SKM-1 treated with dmso at 0.1 percent for 144 hours (cell line): Measurements from ENCODE around the gene NTRK1.
A peak's percentile ranks its signal among the peaks of the same experiment; 100 is the strongest.

ENCODE experiments used
- DNase-seq: peaks from one replicate; lab custom pipeline; 2025; ENCODE audit not compliant: unreplicated experiment; lab: John Stamatoyannopoulos, UW

The NTRK1 gene

DNA sequence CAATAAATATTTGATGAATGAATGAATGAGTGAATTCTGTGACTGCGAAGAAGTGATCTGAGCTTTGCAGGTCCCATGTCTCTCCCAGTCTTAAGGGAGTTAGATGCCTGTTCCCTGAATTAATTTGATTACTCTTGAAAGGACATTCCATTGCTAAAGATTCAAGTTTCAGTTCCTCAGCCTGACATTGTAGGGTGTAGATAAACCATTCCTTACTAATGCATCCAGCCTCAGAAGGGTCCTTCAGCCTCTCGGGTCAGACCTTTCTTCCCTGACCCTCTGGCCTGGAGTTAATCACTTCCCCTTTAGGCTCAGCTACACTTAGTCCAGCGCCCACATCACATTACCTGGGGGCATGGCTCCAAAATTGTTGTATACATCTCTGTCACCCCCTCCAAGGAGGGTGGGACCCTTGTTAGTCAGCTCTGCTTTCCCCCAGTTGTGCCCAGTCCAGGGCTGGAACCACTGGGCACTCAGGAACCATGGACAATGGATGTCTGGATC, 4.3 kb upstream of the NTRK1 start:
- no peak for DNase-seq

GRCh38 chr1:156857532-156857931, 3.1 kb upstream of the NTRK1 start:
- no peak for DNase-seq

DNA sequence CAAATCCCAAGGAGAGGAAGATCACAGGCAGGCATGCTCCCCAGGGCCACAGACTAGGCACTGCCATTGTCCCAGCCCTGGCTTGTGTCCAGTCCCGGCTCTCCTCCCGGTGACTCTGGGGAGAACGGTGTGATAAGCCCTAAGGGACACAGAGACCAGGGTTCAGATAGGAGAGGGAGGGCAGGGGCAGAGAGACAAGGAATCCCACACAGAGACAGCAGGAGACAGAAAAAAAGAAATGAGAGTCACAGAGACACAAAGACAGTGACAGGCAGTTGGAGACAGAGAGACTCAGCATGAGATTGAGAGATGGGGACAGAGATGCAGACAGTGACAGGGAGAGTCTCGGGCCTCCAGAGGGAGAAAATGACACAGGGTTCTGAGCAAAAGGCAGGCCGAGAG, 2.1 kb upstream of the NTRK1 start:
- no peak for DNase-seq

- DNase-seq, result no peak
Measured at GRCh38 chr1:156858959-156859522, 1.6 kb upstream of the NTRK1 start, which contains the start of gene INSRR. Gene INSRR (minus strand): TSS chr1:156859117. CDS start chr1:156858621, 496 bp downstream.

DNA sequence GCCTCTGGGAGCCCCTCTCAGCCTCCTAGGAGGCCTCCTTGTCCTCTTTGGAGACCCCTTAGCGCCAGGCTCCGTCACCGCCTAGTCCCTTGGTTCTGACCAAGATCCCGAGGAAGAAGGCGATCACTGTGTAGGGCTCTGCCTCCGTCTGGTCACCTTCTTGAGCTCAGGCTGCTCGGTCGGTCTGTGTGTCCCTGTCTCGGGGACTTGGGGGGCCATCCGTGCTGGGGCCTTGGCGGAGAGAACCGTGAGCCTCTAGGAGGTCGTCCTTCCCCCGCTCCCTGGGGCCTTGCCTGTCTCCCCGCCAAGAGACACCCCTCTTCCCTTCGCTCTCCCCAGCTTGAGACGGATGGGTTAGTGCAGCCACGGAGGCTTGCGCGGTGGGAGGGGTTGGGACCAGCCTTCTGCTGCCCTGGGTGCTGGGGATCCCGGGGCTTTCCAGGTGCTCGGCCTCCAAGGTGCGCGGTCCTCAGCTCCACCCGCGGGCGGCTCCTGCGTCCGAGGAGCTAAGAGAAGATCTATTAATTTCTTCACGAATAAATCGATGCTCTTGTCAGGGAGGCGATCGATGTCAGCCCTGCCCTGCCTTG, 1.0 kb upstream of the NTRK1 start:
- no peak for DNase-seq

DNA sequence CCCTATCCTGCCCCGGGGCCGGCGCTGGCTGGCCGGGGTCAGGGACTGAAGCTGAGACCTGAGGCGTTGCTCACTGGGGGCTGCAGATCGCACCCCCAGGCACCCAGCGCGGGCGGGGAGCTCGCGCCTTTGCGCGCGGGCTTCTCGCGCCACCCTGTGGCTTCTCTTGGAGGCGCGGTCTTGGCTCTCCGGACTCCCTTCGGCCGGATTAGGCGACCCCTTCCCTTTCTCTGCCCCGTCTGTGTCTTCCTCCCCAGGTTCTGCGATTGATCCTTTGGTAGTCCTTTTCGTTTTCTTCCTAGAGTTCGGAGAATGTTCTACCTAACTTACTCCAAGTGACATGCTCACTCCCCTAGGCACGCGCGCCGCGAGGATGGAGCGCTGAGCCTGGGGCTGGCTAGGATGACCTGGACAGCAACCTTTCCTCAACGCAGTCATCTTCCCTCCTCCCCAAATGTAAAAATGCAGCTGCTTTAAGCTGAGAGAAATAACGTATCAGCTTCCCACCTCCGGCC, 495 bp upstream of the NTRK1 start:
- peak; percentile 42 for DNase-seq

GRCh38 chr1:156862584-156862983, 1.9 kb downstream of the NTRK1 start:
- DNase-seq, result no peak

GRCh38 chr1:156862997-156863599, 2.4 kb downstream of the NTRK1 start:
- DNase-seq, result no peak

- DNase-seq, result no peak
Measured at GRCh38 chr1:156863631-156864030, 3.0 kb downstream of the NTRK1 start.

DNA sequence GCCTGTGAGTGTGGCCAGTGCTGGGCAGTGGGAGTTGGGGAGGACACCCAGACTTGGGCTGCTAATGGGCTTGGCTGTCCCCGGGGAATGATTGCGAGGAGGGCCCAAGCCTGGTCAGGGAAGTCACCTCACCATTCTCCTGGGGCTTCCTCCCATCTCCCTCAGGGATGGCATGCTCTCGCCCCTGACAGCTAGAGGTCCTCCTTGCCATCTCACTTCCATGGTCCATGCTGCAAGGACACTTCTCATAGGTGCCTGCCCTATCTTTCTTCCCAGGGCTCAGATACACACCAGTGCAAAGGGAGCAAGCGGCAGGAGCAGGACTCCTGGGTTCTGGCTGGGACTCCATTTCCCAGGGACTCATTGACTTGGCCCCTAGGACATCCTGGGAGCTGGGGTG, 4.1 kb downstream of the NTRK1 start:
- DNase-seq, result no peak

GRCh38 chr1:156865258-156865657, 4.6 kb downstream of the NTRK1 start:
- DNase-seq, result no peak

GRCh38 chr1:156865865-156866248, 5.2 kb downstream of the NTRK1 start:
- no peak for DNase-seq

- DNase-seq, result no peak
Measured at GRCh38 chr1:156866249-156866909, 5.7 kb downstream of the NTRK1 start.

GRCh38 chr1:156868341-156868740, 7.7 kb downstream of the NTRK1 start:
- DNase-seq, result no peak

DNA sequence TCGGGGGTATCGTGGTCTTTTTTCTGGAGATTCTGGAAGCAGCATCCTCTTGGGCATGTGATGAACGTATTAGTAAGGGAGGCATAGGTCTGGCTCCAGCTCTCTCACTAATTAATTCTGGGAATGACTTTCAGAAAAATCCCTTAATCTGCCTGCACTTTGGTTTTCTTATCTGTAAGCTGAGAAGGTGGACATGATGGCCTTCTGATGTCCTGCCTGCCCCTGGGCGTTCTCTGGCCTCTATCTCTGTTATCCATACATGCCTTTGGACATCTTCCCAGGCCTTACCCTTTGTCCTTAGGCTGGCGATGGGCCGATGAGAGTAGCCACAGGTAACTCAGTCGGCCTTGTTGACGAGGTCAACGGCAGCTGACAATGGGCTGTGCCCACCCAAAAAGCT, 8.8 kb downstream of the NTRK1 start:
- no peak for DNase-seq

DNA sequence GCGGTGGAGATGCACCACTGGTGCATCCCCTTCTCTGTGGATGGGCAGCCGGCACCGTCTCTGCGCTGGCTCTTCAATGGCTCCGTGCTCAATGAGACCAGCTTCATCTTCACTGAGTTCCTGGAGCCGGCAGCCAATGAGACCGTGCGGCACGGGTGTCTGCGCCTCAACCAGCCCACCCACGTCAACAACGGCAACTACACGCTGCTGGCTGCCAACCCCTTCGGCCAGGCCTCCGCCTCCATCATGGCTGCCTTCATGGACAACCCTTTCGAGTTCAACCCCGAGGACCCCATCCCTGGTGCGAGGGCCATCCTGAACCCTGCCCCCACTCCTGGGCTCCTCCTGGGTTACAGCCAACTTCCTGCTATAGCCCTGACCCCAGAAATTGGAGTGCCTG, 13.0 kb downstream of the NTRK1 start:
- no peak for DNase-seq

- DNase-seq, result no peak
Measured at GRCh38 chr1:156874142-156874541, 13.5 kb downstream of the NTRK1 start.

DNA sequence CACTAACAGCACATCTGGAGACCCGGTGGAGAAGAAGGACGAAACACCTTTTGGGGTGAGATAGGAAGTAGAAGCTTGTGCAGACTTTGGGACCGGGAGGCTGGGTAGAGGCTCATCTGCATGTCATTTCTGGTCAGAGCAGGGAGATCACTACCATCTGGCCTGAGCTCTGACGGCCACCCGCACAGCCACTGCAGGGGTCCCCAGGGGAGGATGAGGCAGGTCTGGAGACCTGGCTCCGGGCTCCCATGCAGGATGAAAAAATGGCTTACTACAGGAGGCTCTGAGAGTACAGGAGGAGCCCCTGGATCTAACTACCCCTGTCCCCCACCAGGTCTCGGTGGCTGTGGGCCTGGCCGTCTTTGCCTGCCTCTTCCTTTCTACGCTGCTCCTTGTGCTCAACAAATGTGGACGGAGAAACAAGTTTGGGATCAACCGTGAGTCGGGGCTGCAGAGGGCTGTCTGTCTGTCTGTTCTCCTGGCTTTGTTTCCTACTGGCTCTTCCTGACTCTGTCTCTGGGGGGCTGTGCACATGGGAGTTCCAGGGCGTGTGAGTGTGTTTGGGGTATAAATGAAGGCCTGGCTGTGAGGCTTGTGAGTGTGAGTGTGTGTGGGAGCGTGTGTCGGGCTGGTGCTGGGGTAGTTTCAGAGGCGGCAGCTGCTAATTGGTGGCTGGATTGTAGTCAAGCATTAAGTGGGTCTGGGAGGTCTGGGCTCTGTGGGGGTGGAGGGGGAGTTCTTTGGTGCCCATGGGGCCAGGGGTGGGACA, 14.1 kb downstream of the NTRK1 start:
- DNase-seq, result no peak

DNA sequence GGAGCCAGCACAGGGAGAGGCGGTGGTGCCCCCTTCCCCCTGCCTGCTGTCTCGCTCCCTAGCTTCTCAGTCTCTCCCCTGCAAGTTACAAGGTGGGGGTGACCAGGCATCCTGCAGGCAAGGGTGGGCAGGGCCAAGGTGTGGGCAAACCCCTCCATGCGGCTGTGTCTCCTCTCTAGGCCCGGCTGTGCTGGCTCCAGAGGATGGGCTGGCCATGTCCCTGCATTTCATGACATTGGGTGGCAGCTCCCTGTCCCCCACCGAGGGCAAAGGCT, 14.6 kb downstream of the NTRK1 start:
- DNase-seq, result no peak

DNA sequence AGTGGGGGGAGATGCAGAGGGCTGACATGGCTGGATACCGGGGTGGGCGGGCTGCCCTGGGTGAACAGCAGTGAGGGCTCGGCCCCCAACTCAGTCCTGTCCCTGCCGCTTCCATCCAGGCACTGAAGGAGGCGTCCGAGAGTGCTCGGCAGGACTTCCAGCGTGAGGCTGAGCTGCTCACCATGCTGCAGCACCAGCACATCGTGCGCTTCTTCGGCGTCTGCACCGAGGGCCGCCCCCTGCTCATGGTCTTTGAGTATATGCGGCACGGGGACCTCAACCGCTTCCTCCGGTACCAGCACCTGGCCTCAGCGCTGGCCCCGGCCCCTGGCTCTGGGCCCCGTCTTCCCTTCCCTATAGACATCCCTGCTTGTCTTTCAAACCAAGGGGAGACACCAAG, 15.6 kb downstream of the NTRK1 start:
- DNase-seq, result no peak

DNA sequence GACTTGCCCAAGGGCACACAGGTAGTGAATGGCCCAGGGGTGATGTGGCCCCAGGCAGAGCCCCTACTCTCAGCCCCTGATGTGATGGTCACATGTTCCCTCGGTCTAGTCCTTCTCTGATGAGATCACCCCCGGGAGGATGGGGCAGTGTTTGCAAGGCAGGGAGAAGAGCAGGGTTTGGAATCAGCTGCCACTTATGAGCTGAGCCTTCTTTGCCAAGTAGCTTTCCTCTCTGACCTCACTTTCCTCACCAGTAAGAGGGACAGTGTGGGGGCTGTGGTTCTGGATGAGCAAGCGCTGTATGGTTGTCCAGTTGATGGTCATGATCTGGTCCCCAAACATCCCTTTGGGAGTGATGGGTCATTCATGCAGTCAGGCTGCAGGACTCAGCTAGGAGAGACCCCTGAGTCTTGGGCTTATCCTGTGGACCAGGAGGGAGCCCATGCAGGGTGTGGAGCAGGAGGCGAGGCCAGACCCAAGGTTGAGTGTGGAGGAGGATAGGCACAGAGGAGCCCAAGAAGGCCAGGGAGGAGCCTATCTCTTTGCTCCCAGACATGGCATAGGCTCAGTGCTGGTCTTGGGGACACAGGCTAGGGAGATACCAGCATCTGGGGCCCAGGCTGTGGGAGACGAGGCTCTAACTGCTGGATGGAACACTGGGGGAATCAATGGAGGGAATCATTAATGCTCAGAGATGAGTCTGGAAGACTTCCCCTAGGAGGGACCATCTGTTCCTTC, 16.9 kb downstream of the NTRK1 start:
- no peak for DNase-seq
